CD14-positive monocyte (primary cell): Measurements from ENCODE around the gene LTBP3. TPM values are rescaled to one million over a fixed set of nuclear protein-coding genes. Genes with fewer than 3 reads are reported as not detected.
A peak's percentile ranks its signal among the peaks of the same experiment; 100 is the strongest.

Source experiments
- DNase-seq, 3 donors: peaks; one replicate each; pipeline ENCODE4 v3.0.0-alpha.2; 2011 to 2022
- H2AFZ ChIP-seq: 2 replicates; pipeline ENCODE4 v1.6.0; 2012; ENCODE audit warnings: mild to moderate bottlenecking, low read depth, low read length, inconsistent platforms; ENCODE audit not compliant: insufficient read depth, poor library complexity, severe bottlenecking
- H3K27ac ChIP-seq, 2 donors: 1 replicate in 1 of 2; 2 replicates in 1 of 2; pipeline ENCODE4 v1.5.1; 2012 to 2013; ENCODE audit warnings: low read length in 2 of 2, control low read depth in 1 of 2, inconsistent platforms in 1 of 2, low read depth in 1 of 2, mild to moderate bottlenecking in 1 of 2
- H3K27me3 ChIP-seq, 2 donors: one replicate each; pipeline versions ENCODE4 v1.6.0 to v1.6.1; 2011 to 2013; ENCODE audit warnings: low read length in 2 of 2; ENCODE audit not compliant: control insufficient read depth in 2 of 2, insufficient read depth in 2 of 2
- H3K36me3 ChIP-seq, 2 donors: replicated peaks in 1 of 2; 1 replicate in 1 of 2; 2 replicates in 1 of 2; pipeline versions ENCODE4 v1.5.1 to v1.6.1; 2012 to 2013; ENCODE audit warnings: low read length in 2 of 2, control low read depth in 1 of 2, inconsistent platforms in 1 of 2, mild to moderate bottlenecking in 1 of 2; ENCODE audit not compliant: insufficient read depth in 2 of 2, control insufficient read depth in 1 of 2
- H3K4me1 ChIP-seq, 2 donors: 1 replicate in 1 of 2; 2 replicates in 1 of 2; pipeline versions ENCODE4 v1.5.1 to v1.6.1; 2012 to 2013; ENCODE audit warnings: low read length in 2 of 2, control low read depth in 1 of 2, inconsistent platforms in 1 of 2, mild to moderate bottlenecking in 1 of 2, moderate library complexity in 1 of 2; ENCODE audit not compliant: insufficient read depth in 2 of 2, control insufficient read depth in 1 of 2
- H3K4me2 ChIP-seq: replicated peaks from 2 replicates; pipeline ENCODE3; 2012; ENCODE audit warnings: low read length, moderate library complexity, mild to moderate bottlenecking; ENCODE audit not compliant: poor library complexity, severe bottlenecking; ENCODE audit errors: extremely low read depth
- H3K4me3 ChIP-seq, 3 experiments: fragments of 200-600 bp in 1 of 3; sonication (generic) in 1 of 3; replicated peaks in 1 of 3; 1 replicate in 2 of 3; 2 replicates in 1 of 3; pipeline ENCODE4 v1.5.1; 2011 to 2013; ENCODE audit warnings: low read length in 3 of 3, mild to moderate bottlenecking in 3 of 3, control low read depth in 2 of 3, low read depth in 2 of 3, inconsistent platforms in 1 of 3, moderate library complexity in 1 of 3
- H3K79me2 ChIP-seq: 2 replicates; pipeline ENCODE4 v1.6.0; 2012; ENCODE audit warnings: mild to moderate bottlenecking, control low read depth, inconsistent platforms, low read length, moderate library complexity; ENCODE audit not compliant: insufficient read depth
- H3K9ac ChIP-seq: 2 replicates; pipeline ENCODE4 v1.6.0; 2017; ENCODE audit warnings: low read length, mild to moderate bottlenecking; ENCODE audit not compliant: insufficient read depth, poor library complexity, severe bottlenecking
- H3K9me3 ChIP-seq, 2 donors: replicated peaks in 1 of 2; 1 replicate in 1 of 2; 2 replicates in 1 of 2; pipeline versions ENCODE4 v1.5.1 to v1.6.1; 2012 to 2013; ENCODE audit warnings: low read length in 2 of 2, control low read depth in 1 of 2; ENCODE audit not compliant: control insufficient read depth in 1 of 2, insufficient read depth in 1 of 2
- H4K20me1 ChIP-seq: 2 replicates; pipeline ENCODE4 v1.6.0; 2012; ENCODE audit warnings: mild to moderate bottlenecking, low read length, control low read depth, moderate library complexity; ENCODE audit not compliant: insufficient read depth
- H3K27ac Mint-ChIP-seq, 7 donors: one replicate each; pipeline ENCODE4 v1.8.0; 2020; ENCODE audit warnings: mild to moderate bottlenecking in 7 of 7, mixed read lengths in 7 of 7, moderate library complexity in 6 of 7, inconsistent platforms in 2 of 7
- H3K27me3 Mint-ChIP-seq, 3 donors: one replicate each; pipeline ENCODE4 v1.8.0; 2021 to 2022; ENCODE audit warnings: low read depth in 3 of 3, mild to moderate bottlenecking in 3 of 3, mixed read lengths in 3 of 3, moderate library complexity in 3 of 3, inconsistent platforms in 1 of 3
- H3K36me3 Mint-ChIP-seq, 2 donors: one replicate each; pipeline ENCODE4 v1.8.0; 2020; ENCODE audit warnings: mixed read lengths in 2 of 2, inconsistent platforms in 1 of 2, mild to moderate bottlenecking in 1 of 2
- H3K4me1 Mint-ChIP-seq: one replicate; pipeline ENCODE4 v1.8.0; 2020; ENCODE audit warnings: mild to moderate bottlenecking, mixed read lengths
- H3K4me3 Mint-ChIP-seq, 2 donors: one replicate each; pipeline ENCODE4 v1.8.0; 2020; ENCODE audit warnings: mild to moderate bottlenecking in 2 of 2, mixed read lengths in 2 of 2, moderate library complexity in 1 of 2
- H3K9me3 Mint-ChIP-seq, 7 donors: one replicate each; pipeline ENCODE4 v1.8.0; 2020 to 2022; ENCODE audit warnings: mixed read lengths in 7 of 7, mild to moderate bottlenecking in 6 of 7, moderate library complexity in 6 of 7, inconsistent platforms in 2 of 7
- CTCF ChIP-seq: fragments of 200-600 bp; IDR thresholded peaks from one replicate; pipeline ENCODE4 v1.8.0; 2022; ENCODE audit warnings: antibody characterized with exemption, mild to moderate bottlenecking
- WGBS: methylation state at CpG from one replicate; pipeline ENCODE4 v1.1.5; 2013; ENCODE audit warnings: missing lambda C conversion rate; ENCODE audit not compliant: insufficient coverage; 5-methylcytosine and 5-hydroxymethylcytosine counted together
- intact Hi-C, 2 donors: fragments of 100-400 bp; cut with micrococcal nuclease; formaldehyde crosslinking; loops; one replicate each; pipeline versions ENCODE4 v1.15.0 to v1.15.1; 2023
- polyA plus RNA-seq, 3 donors: library from polyadenylated mRNA; depleted of rRNA in 1 of 3; unstranded in 2 of 3; stranded (reverse) in 1 of 3; fragments of 300-500 nt in 2 of 3; fragments of >200 nt in 1 of 3; fragmentation: Illumina TruSeq in 2 of 3; gene quantifications; 1 replicate in 2 of 3; 2 replicates in 1 of 3; pipeline ENCODE4 v1.2.3, GENCODE V29; 2012 to 2021

LTBP3 gene
- polyA plus RNA-seq, 3 donors, result 3.4 to 19.4 (median 4.6) TPM

GRCh38 chr11:65498977-65499712, 59.0 kb downstream of the LTBP3 start, which contains the start of gene MALAT1:
Gene MALAT1 (plus strand): TSS chr11:65499045.
- Histone ChIP-seq H3K4me1 (peaks cover 36 to 45% of the 10 kb centered on the region in 2 donors), H4K20me1 (peaks cover 52% of the 10 kb centered on the region), H3K27me3 (no peaks in the 10 kb centered on the region), H2AFZ (peak within 1 kb of the TSS; percentile 45), H3K4me2 (peak within 1 kb of the TSS; percentile 93), H3K9me3 (no peaks in the 10 kb centered on the region), H3K9ac (peak within 1 kb of the TSS; percentile 100), H3K36me3 (peaks cover 31 to 49% of the 10 kb centered on the region in 2 donors), H3K79me2 (peaks cover 94% of the 10 kb centered on the region), H3K27ac (peak within 1 kb of the TSS; percentile 92 to 98), H3K4me3 (peak within 1 kb of the TSS; percentile 96 to 100 (median 99))
- DNase-seq, result peak; percentile 92 to 97 (median 96)
- Mint-ChIP-seq H3K4me3 (no peak within 1 kb of the TSS), H3K4me1 (peaks cover 28% of the 10 kb centered on the region), H3K9me3 (peaks cover 0 to 7% (median 0%) of the 10 kb centered on the region in 7 donors), H3K36me3 (peaks cover 7 to 8% of the 10 kb centered on the region in 2 donors), H3K27ac (no peak within 1 kb of the TSS), H3K27me3 (peaks cover 0 to 1% (median 0%) of the 10 kb centered on the region in 3 donors)
- no peak for TF ChIP-seq CTCF
- intact Hi-C loops, result loop anchor here in 1 of 2 donors (2.0 kb wide), 1 partner anchor 76 kb away; the partner anchor contains the start of gene NEAT1
- 0% methylated on average over 6 of the region's 24 CpGs for WGBS

- Histone ChIP-seq H3K27me3 (no peaks in the 10 kb centered on the region), H3K27ac (peak overlapping the region; percentile 92 to 98), H3K36me3 (peaks cover 26 to 44% of the 10 kb centered on the region in 2 donors), H4K20me1 (peaks cover 47% of the 10 kb centered on the region), H3K9ac (peak overlapping the region; percentile 100), H3K79me2 (peaks cover 94% of the 10 kb centered on the region), H2AFZ (peak overlapping the region; percentile 45), H3K4me1 (peaks cover 36 to 45% of the 10 kb centered on the region in 2 donors), H3K4me3 (peak overlapping the region; percentile 96 to 100 (median 99)), H3K4me2 (peak overlapping the region; percentile 93), H3K9me3 (no peaks in the 10 kb centered on the region)
- TF ChIP-seq CTCF, result no peak
- Mint-ChIP-seq H3K4me3 (no peak overlapping the region), H3K4me1 (peaks cover 30% of the 10 kb centered on the region), H3K27me3 (no peaks in the 10 kb centered on the region), H3K9me3 (peaks cover 0 to 7% (median 0%) of the 10 kb centered on the region in 7 donors), H3K27ac (no peak overlapping the region), H3K36me3 (peaks cover 3% of the 10 kb centered on the region in 2 donors)
- no peak for DNase-seq
- intact Hi-C loops, result loop anchor here in 1 of 2 donors (2.0 kb wide), 1 partner anchor 76 kb away; the partner anchor contains the start of gene NEAT1
- 0% methylated on average over 3 of the region's 6 CpGs for WGBS
Measured at GRCh38 chr11:65498727-65498976, 59.5 kb downstream of the LTBP3 start.
